Sigmoid colon (tissue), 7 donors: ENCODE results near the gene KIF4A. TPM values are rescaled to one million over a fixed set of nuclear protein-coding genes. Genes with fewer than 3 reads are reported as not detected.

ENCODE experiments used
- DNase-seq: peaks from one replicate; pipeline ENCODE4 v3.0.0-alpha.2; 2019
- H3K27ac ChIP-seq, 4 donors: fragments of 200-600 bp; sonication (generic); one replicate each; pipeline ENCODE4 v1.5.1; 2016 to 2019; ENCODE audit warnings: mild to moderate bottlenecking in 1 of 4
- H3K27me3 ChIP-seq, 3 donors: fragments of 200-600 bp; sonication (generic); one replicate each; pipeline ENCODE4 v1.5.1; 2019; ENCODE audit warnings: mild to moderate bottlenecking in 1 of 3
- H3K36me3 ChIP-seq, 4 donors: fragments of 200-600 bp; sonication (generic); one replicate each; pipeline ENCODE4 v1.5.1; 2016 to 2019
- H3K4me1 ChIP-seq, 4 donors: fragments of 200-600 bp; sonication (generic); one replicate each; pipeline ENCODE4 v1.5.1; 2017 to 2019
- H3K4me3 ChIP-seq, 4 donors: fragments of 200-600 bp; sonication (generic); one replicate each; pipeline ENCODE4 v1.5.1; 2017 to 2019; ENCODE audit warnings: mild to moderate bottlenecking in 2 of 4, moderate library complexity in 1 of 4
- H3K9me3 ChIP-seq, 4 donors: fragments of 200-600 bp in 3 of 4; sonication (generic) in 3 of 4; one replicate each; pipeline versions ENCODE4 v1.5.1 to v1.6.1; 2013 to 2019
- CTCF ChIP-seq, 4 experiments: fragments of 450-650 bp in 3 of 4; fragments of 200-600 bp in 1 of 4; IDR thresholded peaks; one replicate each; pipeline ENCODE4 v1.5.1; 2016 to 2019; ENCODE audit warnings: antibody characterized with exemption in 4 of 4, mild to moderate bottlenecking in 3 of 4, moderate library complexity in 2 of 4
- EP300 ChIP-seq, 4 donors: sonication (generic); formaldehyde crosslinking; IDR thresholded peaks; one replicate each; pipeline ENCODE4 v1.6.1; 2017; ENCODE audit warnings: antibody characterized with exemption in 4 of 4
- POLR2A ChIP-seq, 2 donors: fragments of 450-650 bp; IDR thresholded peaks; one replicate each; pipeline ENCODE4 v1.6.1; 2016; ENCODE audit warnings: antibody characterized with exemption in 2 of 2, mild to moderate bottlenecking in 2 of 2, moderate library complexity in 2 of 2
- POLR2AphosphoS5 ChIP-seq, 4 donors: sonication (generic); formaldehyde crosslinking; IDR thresholded peaks; one replicate each; pipeline ENCODE4 v1.6.1; 2017; ENCODE audit warnings: antibody characterized with exemption in 4 of 4
- WGBS, 2 donors: extraction: QIAGEN DNeasy Blood & Tissue Kit; methylation state at CpG; one replicate each; pipeline ENCODE4 v1.1.7; 2013; 5-methylcytosine and 5-hydroxymethylcytosine counted together
- intact Hi-C: fragments of 100-400 bp; cut with DNase I; formaldehyde crosslinking; loops from one replicate; pipeline ENCODE4 v1.15.1; 2023
- polyA plus RNA-seq, 3 donors: library from polyadenylated mRNA; stranded (reverse); fragments of 200-250 nt; gene quantifications; one replicate each; pipeline ENCODE4 v1.2.3, GENCODE V29; 2013
- total RNA-seq, 4 donors: library from RNA; depleted of rRNA; stranded (reverse); fragments of >200 nt; gene quantifications; one replicate each; pipeline ENCODE4 v1.1.0, GENCODE V29; 2016
- donor health status: healthy with polysubstance abuse.
- donor health status: Bipolar disorder and iron deficiency.
- donor health status: healthy.

KIF4A gene
- total and polyA plus RNA-seq, 7 donors, result 0.16 to 5.5 (median 0.55) TPM

- Histone ChIP-seq H3K27ac (no peak overlapping the region), H3K9me3 (no peaks in the 10 kb centered on the region), H3K27me3 (peaks cover 7 to 11% (median 9%) of the 10 kb centered on the region in 3 donors), H3K4me1 (peaks cover 0 to 15% (median 5%) of the 10 kb centered on the region in 4 donors), H3K4me3 (no peak overlapping the region), H3K36me3 (no peaks in the 10 kb centered on the region)
- 96% methylated on average over 14 of the region's 14 CpGs for WGBS, 2 donors
- intact Hi-C loops, result no loop called here
- no peak for DNase-seq
- TF ChIP-seq CTCF (IDR thresholded peaks at IDR 0.05) (no peak), POLR2A (IDR thresholded peaks at IDR 0.05) (no peak), POLR2AphosphoS5 (IDR thresholded peaks at IDR 0.05) (no peak), EP300 (IDR thresholded peaks at IDR 0.05) (no peak)
These were observed 159.6 kb downstream of the KIF4A start for GRCh38 chrX:70449457-70449966.

- 1% methylated on average over 39 of the region's 39 CpGs for WGBS, 2 donors
- intact Hi-C loops, result loop anchor here (1.0 to 10.0 kb wide), 4 partner anchors 100 to 723 kb away; partner anchors contain the start of gene SNX12
- Histone ChIP-seq H3K36me3 (no peaks in the 10 kb centered on the region), H3K4me1 (peaks cover 0 to 19% (median 0%) of the 10 kb centered on the region in 4 donors), H3K9me3 (no peaks in the 10 kb centered on the region), H3K4me3 (peak overlapping the region; percentile 39 to 64 (median 58)), H3K27ac (peak overlapping the region; percentile 61 to 71 (median 66)), H3K27me3 (no peaks in the 10 kb centered on the region)
- peak in 2 of 4 donors; percentile 35 to 46 for TF ChIP-seq POLR2AphosphoS5 (IDR thresholded peaks at IDR 0.05)
- TF ChIP-seq EP300 (IDR thresholded peaks at IDR 0.05), result no peak
- TF ChIP-seq CTCF (IDR thresholded peaks at IDR 0.05), result peak in 3 of 4 experiments; percentile 55 to 67 (median 62)
- no peak for TF ChIP-seq POLR2A (IDR thresholded peaks at IDR 0.05)
- DNase-seq, result peak; percentile 79
These were observed 162.3 kb downstream of the KIF4A start for GRCh38 chrX:70452143-70452733.

- no peak for DNase-seq
- Histone ChIP-seq H3K27ac (peak overlapping the region; percentile 61 to 71 (median 66)), H3K4me1 (peaks cover 0 to 19% (median 0%) of the 10 kb centered on the region in 4 donors), H3K27me3 (no peaks in the 10 kb centered on the region), H3K9me3 (no peaks in the 10 kb centered on the region), H3K36me3 (no peaks in the 10 kb centered on the region), H3K4me3 (peak overlapping the region in 3 of 4 donors; percentile 55 to 64 (median 61))
- intact Hi-C loops, result loop anchor here (2.0 to 10.0 kb wide), 3 partner anchors 212 to 722 kb away; partner anchors contain the start of gene SNX12
- no peak for TF ChIP-seq POLR2A (IDR thresholded peaks at IDR 0.05)
- TF ChIP-seq CTCF (IDR thresholded peaks at IDR 0.05), result no peak
- TF ChIP-seq EP300 (IDR thresholded peaks at IDR 0.05), result no peak
- no peak for TF ChIP-seq POLR2AphosphoS5 (IDR thresholded peaks at IDR 0.05)
- 22 to 40% methylated on average over 5 of the region's 5 CpGs for WGBS, 2 donors
These were observed 163.2 kb downstream of the KIF4A start for GRCh38 chrX:70453024-70453618.

GRCh38 chrX:70454441-70455365 lies 164.8 kb downstream of the KIF4A start:
- intact Hi-C loops, result loop anchor here (2.0 to 10.0 kb wide), 3 partner anchors 26 to 720 kb away; partner anchors contain the start of gene SNX12
- no peaks in the 10 kb centered on the region for H3K9me3 ChIP-seq
- H3K4me3 ChIP-seq, result peak overlapping the region; percentile 43 to 59 (median 53)
- peak; percentile 81 for DNase-seq
- H3K27me3 ChIP-seq, result no peaks in the 10 kb centered on the region
- H3K36me3 ChIP-seq, result no peaks in the 10 kb centered on the region
- 1% methylated on average over 48 of the region's 48 CpGs for WGBS, 2 donors
- TF ChIP-seq CTCF (IDR thresholded peaks at IDR 0.05) (peak; percentile 54 to 83 (median 71)), POLR2A (IDR thresholded peaks at IDR 0.05) (no peak), POLR2AphosphoS5 (IDR thresholded peaks at IDR 0.05) (peak in 3 of 4 donors; percentile 8 to 33 (median 30)), EP300 (IDR thresholded peaks at IDR 0.05) (no peak)
- H3K27ac ChIP-seq, result peak overlapping the region; percentile 79 to 89 (median 86)
- H3K4me1 ChIP-seq, result peaks cover 0 to 19% (median 0%) of the 10 kb centered on the region in 4 donors
